GM19239 (cell line): Measurements from ENCODE around the gene FBXW8.

Experiments
- DNase-seq: peaks from one replicate; pipeline ENCODE4 v3.0.0; 2011; ENCODE audit warnings: low spot score; ENCODE audit not compliant: insufficient read length
- FAIRE-seq: peaks from 2 replicates; lab custom pipeline; 2011; peaks lifted over from hg19 to GRCh38; lab: Jason Lieb, UNC

FBXW8 gene

GRCh38 chr12:117033382-117034221 is 122.9 kb downstream of the FBXW8 start:
- no peak for DNase-seq
- FAIRE-seq = no peak

GRCh38 chr12:117034249-117034648 is 123.5 kb downstream of the FBXW8 start:
- FAIRE-seq (no peak), DNase-seq (no peak)

- DNase-seq (no peak), FAIRE-seq (no peak)
Observed at GRCh38 chr12:117034701-117035151, 124.0 kb downstream of the FBXW8 start.

GRCh38 chr12:117035287-117035686 is 124.5 kb downstream of the FBXW8 start:
- no peak for FAIRE-seq
- no peak for DNase-seq

- no peak for FAIRE-seq
- no peak for DNase-seq
Observed at GRCh38 chr12:117036046-117036445, 125.3 kb downstream of the FBXW8 start.

GRCh38 chr12:117036547-117036946 is 125.8 kb downstream of the FBXW8 start:
- FAIRE-seq (no peak), DNase-seq (no peak)

GRCh38 chr12:117037289-117038022 is 126.7 kb downstream of the FBXW8 start:
- DNase-seq = no peak
- no peak for FAIRE-seq

GRCh38 chr12:117038023-117038680 is 127.4 kb downstream of the FBXW8 start:
- FAIRE-seq = no peak
- no peak for DNase-seq

- FAIRE-seq (no peak), DNase-seq (no peak)
Observed at GRCh38 chr12:117038919-117039318, 128.2 kb downstream of the FBXW8 start.

- FAIRE-seq (no peak), DNase-seq (no peak)
Observed at GRCh38 chr12:117039891-117040309, 129.2 kb downstream of the FBXW8 start.

GRCh38 chr12:117040496-117040895 is 129.7 kb downstream of the FBXW8 start:
- no peak for DNase-seq
- FAIRE-seq = no peak

- DNase-seq = no peak
- FAIRE-seq = no peak
Observed at GRCh38 chr12:117041798-117042170, 131.0 kb downstream of the FBXW8 start.

- FAIRE-seq = no peak
- no peak for DNase-seq
Observed at GRCh38 chr12:117042171-117042842, 131.6 kb downstream of the FBXW8 start.

- no peak for FAIRE-seq
- no peak for DNase-seq
Observed at GRCh38 chr12:117042862-117043261, 132.1 kb downstream of the FBXW8 start.

GRCh38 chr12:117044311-117044710 is 133.6 kb downstream of the FBXW8 start:
- no peak for FAIRE-seq
- DNase-seq = no peak

GRCh38 chr12:117044790-117045159 is 134.0 kb downstream of the FBXW8 start:
- FAIRE-seq = no peak
- DNase-seq = no peak

- no peak for DNase-seq
- no peak for FAIRE-seq
Observed at GRCh38 chr12:117045160-117046010, 134.6 kb downstream of the FBXW8 start.

- DNase-seq = no peak
- no peak for FAIRE-seq
Observed at GRCh38 chr12:117046011-117046369, 135.2 kb downstream of the FBXW8 start.

GRCh38 chr12:117046425-117046824 is 135.7 kb downstream of the FBXW8 start:
- DNase-seq (no peak), FAIRE-seq (no peak)
